HuH-7 (cell line): ENCODE results near the gene CLMP.
A peak's percentile ranks its signal among the peaks of the same experiment; 100 is the strongest.
"Not testable (repeated sequence)": the region's sequence is repeated elsewhere in the genome, so short reads cannot be mapped to it uniquely, and the experiment has no call there.

ENCODE experiments used
- DNase-seq: peaks from one replicate; pipeline ENCODE4 v3.0.0; 2011; ENCODE audit warnings: low spot score

The CLMP gene

GRCh38 chr11:123082977-123083376, 112.1 kb downstream of the CLMP start:
- no peak for DNase-seq

- no peak for DNase-seq
Measured at GRCh38 chr11:123080015-123080414, 115.0 kb downstream of the CLMP start.

GRCh38 chr11:123076484-123076883, 118.6 kb downstream of the CLMP start:
- DNase-seq: no peak

- no peak for DNase-seq
Measured at GRCh38 chr11:123073343-123074057, 121.5 kb downstream of the CLMP start.

GRCh38 chr11:123072762-123073161, 122.3 kb downstream of the CLMP start:
- DNase-seq: no peak

GRCh38 chr11:123072332-123072761, 122.7 kb downstream of the CLMP start:
- DNase-seq: no peak

- DNase-seq: no peak
Measured at GRCh38 chr11:123069908-123070821, 124.9 kb downstream of the CLMP start.

GRCh38 chr11:123065621-123066020, 129.4 kb downstream of the CLMP start:
- no peak for DNase-seq

- no peak for DNase-seq
Measured at GRCh38 chr11:123063826-123064657, 131.0 kb downstream of the CLMP start.

- DNase-seq: no peak
Measured at GRCh38 chr11:123062892-123063825, 131.9 kb downstream of the CLMP start.

- DNase-seq: peak; percentile 91
Measured at GRCh38 chr11:123062158-123062891, 132.7 kb downstream of the CLMP start.

- DNase-seq: no peak
Measured at GRCh38 chr11:123061403-123062157, 133.5 kb downstream of the CLMP start, which contains the start of gene HSPA8. Gene HSPA8 (minus strand): TSS chr11:123062136. CDS start chr11:123061324, 812 bp downstream.

- DNase-seq: no peak
Measured at GRCh38 chr11:123060277-123061000, 134.6 kb downstream of the CLMP start.

- DNase-seq: not testable (repeated sequence)
Measured at GRCh38 chr11:123059041-123059920, 135.8 kb downstream of the CLMP start.

- DNase-seq: no peak
Measured at GRCh38 chr11:123057661-123058305, 137.3 kb downstream of the CLMP start.

- no peak for DNase-seq
Measured at GRCh38 chr11:123056835-123057491, 138.1 kb downstream of the CLMP start.
